Adrenal gland (tissue), 12 donors: ENCODE results near the gene NKAIN2. TPM values are rescaled to one million over a fixed set of nuclear protein-coding genes. Genes with fewer than 3 reads are reported as not detected.

Experiments used
- DNase-seq, 7 donors: peaks; one replicate each; pipeline ENCODE4 v3.0.0-alpha.2; 2019 to 2020
- H3K27ac ChIP-seq, 5 donors: fragments of 200-600 bp; sonication (generic) in 4 of 5; 1 replicate in 3 of 5; 2 replicates in 2 of 5; pipeline versions ENCODE4 v1.5.1 to v1.8.0; 2016 to 2020; ENCODE audit warnings: mild to moderate bottlenecking in 1 of 5
- H3K27me3 ChIP-seq: fragments of 200-600 bp; 2 replicates; pipeline ENCODE4 v1.8.0; 2021
- H3K36me3 ChIP-seq, 2 donors: fragments of 200-600 bp; replicated peaks in 1 of 2; 1 replicate in 1 of 2; 2 replicates in 1 of 2; pipeline versions ENCODE4 v1.5.1 to v1.8.0; 2018 to 2022
- H3K4me1 ChIP-seq, 2 donors: fragments of 200-600 bp; replicated peaks in 1 of 2; 1 replicate in 1 of 2; 2 replicates in 1 of 2; pipeline versions ENCODE4 v1.5.1 to v1.8.0; 2018 to 2021
- H3K4me3 ChIP-seq, 4 donors: fragments of 200-600 bp; sonication (generic) in 3 of 4; one replicate each; pipeline ENCODE4 v1.5.1; 2016 to 2018
- H3K9me3 ChIP-seq, 3 donors: fragments of 200-600 bp; sonication (generic) in 1 of 3; replicated peaks in 1 of 3; 1 replicate in 2 of 3; 2 replicates in 1 of 3; pipeline versions ENCODE4 v1.5.1 to v1.8.0; 2016 to 2021
- CTCF ChIP-seq, 6 experiments: fragments of 450-650 bp in 4 of 6; fragments of 200-600 bp in 2 of 6; sonication (generic) in 1 of 6; IDR thresholded peaks; 1 replicate in 5 of 6; 2 replicates in 1 of 6; pipeline versions ENCODE4 v1.5.1 to v1.8.0; 2016 to 2021; ENCODE audit warnings: antibody characterized with exemption in 6 of 6, mild to moderate bottlenecking in 2 of 6, moderate library complexity in 1 of 6
- POLR2A ChIP-seq, 2 donors: fragments of 450-650 bp; IDR thresholded peaks; one replicate each; pipeline ENCODE4 v1.6.1; 2017; ENCODE audit warnings: antibody characterized with exemption in 2 of 2, mild to moderate bottlenecking in 2 of 2, moderate library complexity in 1 of 2
- WGBS, 4 donors: extraction: QIAGEN DNeasy Blood & Tissue Kit in 2 of 4; methylation state at CpG; one replicate each; pipeline versions ENCODE4 v1.1.5 to v1.1.7; 2013 to 2017; 5-methylcytosine and 5-hydroxymethylcytosine counted together
- intact Hi-C, 2 donors: fragments of 100-400 bp; cut with DNase I; formaldehyde crosslinking; loops; one replicate each; pipeline versions ENCODE4 v1.14.1 to v1.15.0; 2022 to 2023
- polyA plus RNA-seq, 3 donors: library from polyadenylated mRNA; stranded (reverse); fragments of 200-250 nt in 2 of 3; fragments of 350-450 nt in 1 of 3; fragmentation: Illumina TruSeq in 1 of 3; extraction: RNeasy Lipid Tissue Mini Kit (QIAGEN cat#74804) in 1 of 3; gene quantifications; one replicate each; pipeline ENCODE4 v1.2.3, GENCODE V29; 2013 to 2014
- total RNA-seq, 9 donors: library from RNA; depleted of rRNA in 4 of 9; stranded (reverse); fragments of >200 nt in 4 of 9; fragments of 120-200 nt in 1 of 9; fragmentation: NEBNext Ultra II Directional in 1 of 9; extraction: Animal tissue kit (Norgen Biotek cat#: 25700) in 1 of 9; gene quantifications; one replicate each; pipeline versions ENCODE4 v1.1.0 to v1.2.4, GENCODE V29; 2013 to 2023
- donor health status: healthy with polysubstance abuse.
- donor health status: Bipolar disorder and iron deficiency.
- donor health status: DM: yes; HTN: yes; CAD: no.
- donor health status: DM: no; HTN: no; CAD: no.
- donor health status: DM: no; HTN: no; CAD: no.
- donor health status: DM: yes; HTN: yes; CAD: no.

The NKAIN2 gene
- total and polyA plus RNA-seq, 12 donors, result under 0.01 to 0.61 (median 0.23) TPM; not detected in 3

GRCh38 chr6:123838505-123839234 lies 35.0 kb downstream of the NKAIN2 start:
- Histone ChIP-seq H3K36me3 (no peaks in the 10 kb centered on the region), H3K27ac (no peak overlapping the region), H3K4me3 (no peak overlapping the region), H3K27me3 (no peaks in the 10 kb centered on the region), H3K9me3 (no peaks in the 10 kb centered on the region), H3K4me1 (no peaks in the 10 kb centered on the region)
- no peak for DNase-seq
- WGBS, 4 donors, result 40 to 44% (median 42%) methylated on average over 8 of the region's 8 CpGs
- intact Hi-C loops, result no loop called here
- no peak for TF ChIP-seq POLR2A (IDR thresholded peaks at IDR 0.05)
- no peak for TF ChIP-seq CTCF (IDR thresholded peaks at IDR 0.05)

GRCh38 chr6:123841067-123841896 lies 37.6 kb downstream of the NKAIN2 start:
- intact Hi-C loops, result no loop called here
- no peaks in the 10 kb centered on the region for H3K4me1 ChIP-seq
- WGBS, 4 donors, result 24 to 39% (median 25%) methylated on average over 6 of the region's 6 CpGs

GRCh38 chr6:123844011-123844410 lies 40.3 kb downstream of the NKAIN2 start:
- H3K4me1 ChIP-seq, result no peaks in the 10 kb centered on the region
- intact Hi-C loops, result no loop called here
- H3K4me3 ChIP-seq, result no peak overlapping the region
- WGBS, 4 donors, result 65 to 73% (median 68%) methylated on average over 5 of the region's 5 CpGs
- H3K36me3 ChIP-seq, result no peaks in the 10 kb centered on the region
- no peaks in the 10 kb centered on the region for H3K9me3 ChIP-seq
- DNase-seq, result no peak
- TF ChIP-seq CTCF (IDR thresholded peaks at IDR 0.05), result no peak
- TF ChIP-seq POLR2A (IDR thresholded peaks at IDR 0.05), result no peak
- H3K27me3 ChIP-seq, result no peaks in the 10 kb centered on the region
- H3K27ac ChIP-seq, result no peak overlapping the region

More at GRCh38 chr6:123841067-123841896, 37.6 kb downstream of the NKAIN2 start:
- no peak overlapping the region for H3K27ac ChIP-seq
- H3K36me3 ChIP-seq, result no peaks in the 10 kb centered on the region
- H3K4me3 ChIP-seq, result no peak overlapping the region
- no peak for DNase-seq
- no peak for TF ChIP-seq POLR2A (IDR thresholded peaks at IDR 0.05)
- no peak for TF ChIP-seq CTCF (IDR thresholded peaks at IDR 0.05)
- no peaks in the 10 kb centered on the region for H3K9me3 ChIP-seq
- no peaks in the 10 kb centered on the region for H3K27me3 ChIP-seq

GRCh38 chr6:123848347-123848746 lies 44.7 kb downstream of the NKAIN2 start:
- DNase-seq, result no peak
- Histone ChIP-seq H3K27me3 (no peaks in the 10 kb centered on the region), H3K9me3 (no peaks in the 10 kb centered on the region), H3K4me3 (no peak overlapping the region), H3K4me1 (no peaks in the 10 kb centered on the region), H3K27ac (no peak overlapping the region), H3K36me3 (no peaks in the 10 kb centered on the region)
- intact Hi-C loops, result no loop called here
- TF ChIP-seq POLR2A (IDR thresholded peaks at IDR 0.05) (no peak), CTCF (IDR thresholded peaks at IDR 0.05) (no peak)
- WGBS, 4 donors, result 85 to 94% (median 88%) methylated on average over 2 of the region's 2 CpGs
